Stimulated activated CD8-positive, alpha-beta memory T cell treated with anti-CD3 and anti-CD28 coated beads, Interleukin-7, amount 100 ng/mL, for 48 hours (primary cell): Measurements from ENCODE around the gene NBPF9.
A peak's percentile ranks its signal among the peaks of the same experiment; 100 is the strongest.
"Not testable (repeated sequence)": the region's sequence is repeated elsewhere in the genome, so short reads cannot be mapped to it uniquely, and the experiment has no call there.

ENCODE experiments used
- DNase-seq, 2 donors: peaks; one replicate each; pipeline ENCODE4 v3.0.0-alpha.2; 2020; ENCODE audit warnings: low read depth in 1 of 2; ENCODE audit errors: extremely low read depth in 1 of 2

The NBPF9 gene

GRCh38 chr1:149103109-149104081 is at the start of gene NBPF9:
Gene NBPF9, minus strand, starts transcription at chr1:149103551. Its CDS starts 21,412 bp downstream, at chr1:149082139.
- peak; percentile 11 to 23 for DNase-seq

DNA sequence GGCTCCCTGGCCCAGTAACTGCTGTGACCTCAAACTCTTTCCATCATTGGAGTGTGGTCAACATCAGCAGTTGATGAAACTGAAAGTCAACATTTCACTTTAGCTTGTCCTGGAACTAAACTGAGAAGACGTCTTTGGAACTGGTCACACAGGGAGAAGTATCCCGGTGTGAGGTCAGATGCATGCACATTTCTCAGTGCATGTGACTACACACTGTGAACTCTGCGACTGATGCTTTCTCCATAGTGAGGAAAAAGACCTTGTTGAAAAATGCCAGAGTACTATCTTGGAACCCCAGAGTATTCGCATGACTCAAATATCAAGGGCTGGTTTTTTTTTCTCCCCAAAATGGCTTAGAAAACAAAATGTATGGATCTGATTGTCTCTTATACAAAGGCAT is 46.6 kb upstream of the NBPF9 start:
- not testable (repeated sequence) for DNase-seq

DNA sequence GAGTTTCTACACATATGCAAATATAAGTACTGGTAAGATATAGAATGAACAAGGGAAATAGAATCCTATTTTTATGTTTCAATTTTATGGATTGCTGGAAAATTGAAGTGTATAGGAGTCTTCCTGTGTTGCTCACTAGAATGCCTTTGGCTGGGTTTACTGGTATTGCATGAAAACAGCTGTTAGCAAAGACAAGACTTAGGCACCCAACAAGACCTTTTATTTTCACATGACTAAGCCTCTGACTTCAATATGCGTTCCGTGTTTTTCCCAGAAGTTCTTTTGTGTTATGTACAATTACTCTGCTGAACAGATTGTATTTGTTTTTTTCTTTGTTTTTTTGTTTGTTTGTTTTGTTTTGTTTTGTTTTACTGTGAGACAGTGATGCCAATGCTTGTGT is 34.2 kb upstream of the NBPF9 start:
- DNase-seq, result not testable (repeated sequence)

- not testable (repeated sequence) for DNase-seq
Observed at GRCh38 chr1:149130938-149131337, 27.6 kb upstream of the NBPF9 start.

DNA sequence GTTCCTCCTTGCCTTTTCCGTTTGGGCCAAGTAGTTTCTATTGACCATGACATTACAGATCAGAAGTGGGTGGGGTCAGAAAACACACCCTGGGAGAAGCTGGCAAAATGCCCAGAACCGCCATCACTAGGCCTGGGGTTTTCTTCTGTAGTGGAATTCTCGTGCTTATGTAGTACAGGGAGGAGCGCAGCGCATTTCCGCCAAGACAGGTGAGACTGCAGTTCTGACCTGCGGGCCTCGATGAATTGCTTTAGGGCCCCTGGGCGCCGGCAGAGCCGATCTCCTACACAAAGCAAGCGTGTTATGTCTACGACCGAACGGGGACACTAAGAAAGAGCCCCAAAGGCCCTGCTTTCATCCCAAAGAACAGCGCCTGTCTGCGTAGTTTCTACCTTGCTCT is 25.9 kb upstream of the NBPF9 start:
- DNase-seq, result not testable (repeated sequence)

DNA sequence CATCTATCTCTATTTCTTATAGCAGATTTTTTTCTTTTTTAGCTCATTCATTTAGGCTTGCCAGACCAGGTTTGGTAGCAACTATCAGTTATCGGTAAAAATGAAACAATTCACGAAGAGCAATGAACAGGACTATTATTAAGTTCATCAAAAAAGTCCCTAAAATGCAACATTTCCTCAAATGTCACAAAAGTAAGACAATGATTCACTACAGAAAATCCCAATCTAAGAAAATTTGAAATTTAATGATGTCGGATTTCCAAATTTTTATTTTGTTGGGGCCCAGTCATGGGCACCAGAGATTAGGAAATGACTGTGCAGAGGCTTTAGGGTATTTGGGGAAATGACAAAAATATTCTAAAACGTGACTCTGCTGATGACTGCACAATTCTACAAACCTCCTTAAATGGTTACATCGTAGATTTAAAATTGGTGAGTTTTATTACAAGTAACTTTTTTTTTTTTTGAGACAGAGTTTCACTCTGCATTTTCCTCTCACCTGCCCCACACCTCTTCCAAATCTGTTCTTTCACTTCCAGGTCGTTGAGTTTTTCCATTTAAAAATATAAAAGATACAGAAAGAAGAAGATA is 23.3 kb upstream of the NBPF9 start:
- DNase-seq, result not testable (repeated sequence)

DNA sequence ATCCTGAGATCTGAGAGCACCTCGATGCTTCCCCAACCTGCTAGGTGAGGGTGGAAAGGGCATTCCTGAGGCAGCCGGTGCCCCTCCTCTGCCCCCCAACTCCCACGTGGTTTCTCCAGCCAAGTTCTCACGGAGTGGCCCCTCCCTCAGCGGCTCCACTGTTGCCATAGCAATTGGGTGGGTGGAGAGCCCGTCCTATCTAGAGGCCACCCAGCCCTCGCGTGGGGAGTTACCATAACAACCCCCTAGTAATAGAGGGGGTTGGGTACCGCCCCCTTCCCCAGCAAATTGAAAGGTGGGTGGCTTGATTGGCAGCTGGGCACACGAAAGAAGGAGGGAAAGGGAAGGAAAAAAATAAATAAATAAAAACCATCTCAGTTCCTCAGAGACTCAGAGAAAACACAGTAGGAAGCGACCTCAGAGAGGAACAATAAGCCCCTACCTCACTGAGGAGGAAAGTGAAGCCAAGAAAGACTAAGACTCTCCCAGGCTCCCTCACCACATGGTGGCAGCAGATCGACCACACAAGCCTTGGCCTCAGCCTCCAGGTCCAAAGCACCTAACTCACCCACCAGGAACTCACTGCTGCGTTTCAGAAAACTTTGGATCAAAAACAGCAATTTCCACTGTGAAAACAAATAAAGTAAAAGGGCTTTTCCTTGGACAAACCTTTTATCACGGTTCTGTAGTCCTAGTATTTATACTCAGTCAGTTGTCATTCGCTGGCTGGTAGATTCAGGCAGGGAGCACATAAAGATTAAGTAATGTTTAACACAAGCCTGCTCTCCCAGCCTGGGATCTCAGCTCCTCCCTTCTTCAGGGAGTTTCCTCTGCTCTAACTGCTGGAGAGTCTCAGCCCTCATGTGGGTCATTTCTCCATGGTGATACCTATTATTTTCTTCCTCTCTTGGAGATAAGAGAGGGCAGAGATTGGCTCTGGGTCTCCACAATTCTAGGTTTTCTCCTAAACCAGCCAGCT is 20.9 kb upstream of the NBPF9 start:
- not testable (repeated sequence) for DNase-seq

GRCh38 chr1:149112828-149113227 is 9.5 kb upstream of the NBPF9 start:
- DNase-seq, result not testable (repeated sequence)

DNA sequence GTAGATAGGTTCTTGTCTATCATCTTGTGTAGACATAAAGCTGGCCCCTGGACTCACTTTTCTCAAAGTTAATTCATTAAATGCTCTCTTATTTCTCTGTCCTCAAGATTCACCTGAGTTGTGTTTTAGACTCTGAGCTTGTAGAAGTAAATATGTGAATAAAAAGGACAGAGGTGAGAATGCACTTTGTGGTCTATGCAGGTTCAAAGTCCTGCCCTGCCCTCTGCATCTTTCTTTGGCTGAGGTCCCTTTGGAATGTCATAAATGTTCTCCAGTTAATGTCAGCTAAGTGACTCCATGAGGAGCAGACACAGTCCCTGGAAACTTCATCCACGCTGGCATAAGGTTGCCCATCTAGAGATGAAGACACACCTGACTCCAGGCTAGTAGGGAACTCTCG is 7.0 kb upstream of the NBPF9 start:
- not testable (repeated sequence) for DNase-seq

DNA sequence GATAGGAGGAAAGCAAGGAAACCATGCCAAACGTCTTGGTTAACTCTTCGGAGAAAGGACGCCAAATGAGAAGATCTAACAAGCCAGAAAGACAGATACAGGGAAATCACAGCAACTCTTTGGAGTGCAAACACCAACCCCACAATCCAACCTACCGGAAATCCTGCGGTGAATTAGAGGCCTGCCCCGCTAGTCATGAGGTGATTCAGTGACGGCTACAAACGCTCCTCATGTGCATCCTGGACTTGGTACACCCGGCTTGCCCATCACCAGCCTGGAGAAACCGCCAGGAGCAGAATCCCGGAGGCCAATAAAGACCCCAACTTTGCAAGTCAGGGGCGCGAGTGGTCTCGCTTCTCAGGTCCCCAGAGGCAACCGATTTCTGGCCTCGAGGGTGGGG is 777 bp downstream of the NBPF9 start:
- peak in 1 of 2 donors; percentile 13 for DNase-seq

DNA sequence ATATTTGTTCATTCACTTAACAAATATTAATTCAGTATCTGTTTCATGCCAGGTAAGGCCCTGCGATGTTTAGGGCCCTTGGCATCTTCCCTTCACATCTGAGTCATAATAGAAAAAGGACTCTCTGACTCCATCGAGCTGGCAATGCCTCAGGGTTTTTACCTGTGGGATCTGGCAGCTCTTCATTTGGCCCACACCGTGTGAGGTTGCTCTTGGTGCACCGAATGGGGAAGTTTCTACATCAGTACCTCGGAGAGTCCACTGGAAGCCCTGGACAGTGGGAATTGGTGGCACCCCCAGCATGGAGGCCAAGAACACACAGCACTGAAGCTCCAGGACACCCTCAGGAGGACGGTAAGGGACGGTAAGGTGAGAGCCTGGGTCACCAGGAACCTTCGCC is 5.1 kb downstream of the NBPF9 start:
- not testable (repeated sequence) for DNase-seq

GRCh38 chr1:149093155-149093554 is 10.2 kb downstream of the NBPF9 start:
- DNase-seq, result not testable (repeated sequence)

DNA sequence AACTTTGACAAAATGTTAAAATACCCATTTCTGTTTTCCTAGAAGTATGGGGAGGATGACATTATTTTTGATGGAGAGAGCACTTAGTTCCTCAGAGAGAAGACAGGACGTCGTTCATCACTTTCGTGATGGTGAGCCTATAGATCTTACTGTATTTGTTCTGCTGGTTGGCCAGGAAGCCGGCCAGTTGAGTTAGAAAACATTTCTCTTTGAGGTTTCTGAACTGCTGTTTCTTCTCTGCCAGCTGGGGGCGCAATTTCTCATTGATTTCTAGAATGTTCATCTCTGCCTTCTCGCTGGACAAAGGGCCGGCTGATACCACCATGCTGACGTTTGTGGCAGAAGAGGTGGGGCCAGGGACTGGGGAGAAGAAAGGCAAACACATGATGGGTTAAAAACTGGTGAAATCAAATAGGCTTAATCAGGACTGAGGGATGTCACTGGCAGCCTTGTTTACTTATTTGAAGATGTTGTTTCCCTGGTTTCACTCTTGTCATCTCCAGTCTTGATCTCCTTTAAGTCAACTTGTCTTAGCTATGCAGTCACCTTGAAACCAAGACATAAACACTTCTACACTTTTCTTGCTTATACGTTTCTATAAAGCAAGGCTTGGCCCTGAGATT is 27.7 kb downstream of the NBPF9 start:
- not testable (repeated sequence) for DNase-seq

GRCh38 chr1:149064611-149065010 is 38.7 kb downstream of the NBPF9 start:
- not testable (repeated sequence) for DNase-seq

GRCh38 chr1:149043056-149043455 is 60.3 kb downstream of the NBPF9 start:
- not testable (repeated sequence) for DNase-seq

DNA sequence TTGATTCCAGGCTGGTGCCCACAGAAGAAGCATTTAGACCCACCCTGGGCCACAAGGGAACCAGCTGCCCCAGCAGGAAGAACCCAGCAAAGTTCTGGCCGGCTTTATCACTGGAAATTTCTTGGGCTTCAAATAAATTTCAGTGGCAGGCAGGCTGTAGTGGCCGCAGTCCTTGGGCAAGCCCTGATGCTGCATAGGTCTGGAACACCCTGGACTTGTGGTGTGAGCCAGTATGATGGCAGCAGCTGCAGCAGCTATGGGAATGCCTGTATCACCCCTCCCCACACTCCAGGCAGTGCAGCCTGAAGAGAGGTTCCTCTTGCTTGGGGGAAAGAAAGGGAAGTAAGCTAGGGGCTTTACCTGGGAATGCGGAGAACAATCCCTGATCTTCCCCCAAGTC is 69.4 kb downstream of the NBPF9 start:
- not testable (repeated sequence) for DNase-seq

DNA sequence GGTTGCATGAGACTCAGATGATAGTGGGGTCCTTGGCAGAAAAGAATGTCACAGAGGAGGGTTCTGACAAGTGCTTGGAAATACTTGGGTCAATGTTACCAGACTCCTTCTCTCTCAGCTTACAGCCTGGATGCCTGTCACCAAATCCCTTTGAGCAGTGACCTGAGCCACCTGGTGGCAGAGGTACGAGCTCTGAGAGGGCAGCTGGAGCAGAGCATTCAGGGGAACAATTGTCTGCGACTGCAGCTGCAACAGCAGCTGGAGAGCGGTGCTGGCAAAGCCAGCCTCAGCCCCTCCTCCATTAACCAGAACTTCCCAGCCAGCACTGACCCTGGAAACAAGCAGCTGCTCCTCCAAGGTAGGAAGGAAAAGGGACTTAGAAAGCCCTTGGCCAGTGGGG is 79.0 kb downstream of the NBPF9 start:
- not testable (repeated sequence) for DNase-seq

- DNase-seq, result not testable (repeated sequence)
Observed at GRCh38 chr1:149018577-149018976, 84.8 kb downstream of the NBPF9 start.

DNA sequence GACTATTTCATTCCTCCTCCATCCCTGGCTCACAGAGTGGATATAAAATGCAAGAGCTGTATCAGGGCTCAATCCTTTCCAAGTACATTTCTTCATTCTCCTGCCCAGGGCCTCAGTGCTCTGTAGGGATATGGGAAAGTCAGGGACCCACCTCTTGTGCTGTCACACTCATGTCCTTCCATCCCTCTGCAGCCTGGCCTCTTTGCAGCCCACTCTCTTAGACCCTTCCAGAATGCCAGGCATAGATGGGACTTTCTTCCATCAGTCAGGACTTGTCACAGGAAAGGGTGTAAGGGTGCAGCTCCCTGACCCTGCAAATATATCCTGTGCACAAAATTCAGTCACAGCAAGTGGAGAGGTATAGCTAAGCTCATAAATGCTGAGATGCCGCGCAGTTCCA is 86.7 kb downstream of the NBPF9 start:
- not testable (repeated sequence) for DNase-seq

DNA sequence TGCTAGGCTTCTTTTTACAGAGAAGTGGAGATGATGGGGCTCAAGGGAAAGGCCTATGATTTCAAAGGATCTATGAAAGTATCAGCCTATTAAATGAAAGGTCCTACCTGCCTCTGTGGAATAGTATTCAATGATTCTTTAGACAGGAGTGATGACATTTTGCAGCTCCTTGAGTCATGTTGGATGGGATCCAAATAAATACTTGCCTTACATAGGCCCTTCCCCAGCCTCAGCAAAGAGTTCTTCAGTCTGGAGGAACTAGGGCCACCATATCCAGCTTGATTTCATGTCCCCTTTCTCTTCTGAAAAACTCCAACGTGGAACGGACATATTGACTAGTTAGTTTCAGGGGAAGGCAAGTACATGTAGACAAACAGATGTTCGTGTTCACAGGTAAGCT is 87.8 kb downstream of the NBPF9 start:
- not testable (repeated sequence) for DNase-seq
